Tibial artery (tissue), 4 donors: ENCODE results near the gene HCN1.
"Not testable (repeated sequence)": the region's sequence is repeated elsewhere in the genome, so short reads cannot be mapped to it uniquely, and the experiment has no call there.

Experiments used
- DNase-seq, 2 donors: peaks; one replicate each; pipeline ENCODE4 v3.0.0-alpha.2; 2019
- H3K27ac ChIP-seq, 2 donors: fragments of 200-600 bp; sonication (generic) in 1 of 2; 1 replicate in 1 of 2; 2 replicates in 1 of 2; pipeline ENCODE4 v1.5.1; 2018 to 2019; ENCODE audit warnings: mild to moderate bottlenecking in 1 of 2
- H3K27me3 ChIP-seq, 2 donors: fragments of 200-600 bp; sonication (generic) in 1 of 2; one replicate each; pipeline versions ENCODE4 v1.5.1 to v1.6.0; 2016 to 2019
- H3K36me3 ChIP-seq, 3 donors: fragments of 200-600 bp; sonication (generic) in 2 of 3; one replicate each; pipeline ENCODE4 v1.5.1; 2016 to 2019; ENCODE audit warnings: mild to moderate bottlenecking in 2 of 3
- H3K4me1 ChIP-seq, 4 donors: fragments of 200-600 bp; sonication (generic) in 2 of 4; 1 replicate in 3 of 4; 2 replicates in 1 of 4; pipeline ENCODE4 v1.5.1; 2016 to 2019
- H3K4me3 ChIP-seq, 2 donors: fragments of 200-600 bp; sonication (generic) in 1 of 2; 1 replicate in 1 of 2; 2 replicates in 1 of 2; pipeline ENCODE4 v1.5.1; 2018 to 2019; ENCODE audit warnings: mild to moderate bottlenecking in 2 of 2
- H3K9me3 ChIP-seq, 3 donors: fragments of 200-600 bp; sonication (generic) in 1 of 3; one replicate each; pipeline ENCODE4 v1.5.1; 2016 to 2019
- intact Hi-C: fragments of 100-400 bp; cut with DNase I; formaldehyde crosslinking; loops from one replicate; pipeline ENCODE4 v1.15.0; 2023; ENCODE audit warnings: low total_unique reads
- TF ChIP-seq, protein P1 (sequence below), 2 experiments: fragments of 200-600 bp in 1 of 2; fragments of 450-650 bp in 1 of 2; IDR thresholded peaks; one replicate each; pipeline ENCODE4 v1.5.1; 2017 to 2019; ENCODE audit warnings: antibody characterized with exemption in 2 of 2, mild to moderate bottlenecking in 1 of 2, moderate library complexity in 1 of 2

The HCN1 gene

DNA sequence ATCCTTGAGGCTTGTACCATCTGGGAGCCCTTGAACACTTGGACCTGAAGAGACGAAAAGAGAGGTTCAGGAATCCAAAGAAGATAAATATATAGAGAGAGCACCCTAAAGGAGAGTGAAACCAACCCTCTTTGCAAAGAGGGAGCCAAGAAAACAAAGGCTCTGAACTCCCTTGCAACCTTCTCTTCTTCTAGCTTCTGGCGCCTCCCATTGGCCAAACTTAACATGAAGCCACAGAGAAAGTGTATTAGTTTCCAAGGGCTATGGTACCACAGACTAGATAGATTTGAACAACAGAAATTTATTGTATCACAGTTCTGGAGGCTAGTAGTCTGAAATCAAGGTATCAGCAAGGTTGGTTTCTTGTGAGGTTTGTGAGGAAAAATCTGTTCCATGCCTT is 175.1 kb downstream of the HCN1 start:
- H3K27ac ChIP-seq, result no peak overlapping the region
- intact Hi-C loops, result no loop called here
- DNase-seq, result no peak
- no peaks in the 10 kb centered on the region for H3K27me3 ChIP-seq
- no peaks in the 10 kb centered on the region for H3K4me1 ChIP-seq
- no peak overlapping the region for H3K4me3 ChIP-seq
- no peaks in the 10 kb centered on the region for H3K36me3 ChIP-seq
- no peaks in the 10 kb centered on the region for H3K9me3 ChIP-seq
- TF ChIP-seq, protein P1, sequence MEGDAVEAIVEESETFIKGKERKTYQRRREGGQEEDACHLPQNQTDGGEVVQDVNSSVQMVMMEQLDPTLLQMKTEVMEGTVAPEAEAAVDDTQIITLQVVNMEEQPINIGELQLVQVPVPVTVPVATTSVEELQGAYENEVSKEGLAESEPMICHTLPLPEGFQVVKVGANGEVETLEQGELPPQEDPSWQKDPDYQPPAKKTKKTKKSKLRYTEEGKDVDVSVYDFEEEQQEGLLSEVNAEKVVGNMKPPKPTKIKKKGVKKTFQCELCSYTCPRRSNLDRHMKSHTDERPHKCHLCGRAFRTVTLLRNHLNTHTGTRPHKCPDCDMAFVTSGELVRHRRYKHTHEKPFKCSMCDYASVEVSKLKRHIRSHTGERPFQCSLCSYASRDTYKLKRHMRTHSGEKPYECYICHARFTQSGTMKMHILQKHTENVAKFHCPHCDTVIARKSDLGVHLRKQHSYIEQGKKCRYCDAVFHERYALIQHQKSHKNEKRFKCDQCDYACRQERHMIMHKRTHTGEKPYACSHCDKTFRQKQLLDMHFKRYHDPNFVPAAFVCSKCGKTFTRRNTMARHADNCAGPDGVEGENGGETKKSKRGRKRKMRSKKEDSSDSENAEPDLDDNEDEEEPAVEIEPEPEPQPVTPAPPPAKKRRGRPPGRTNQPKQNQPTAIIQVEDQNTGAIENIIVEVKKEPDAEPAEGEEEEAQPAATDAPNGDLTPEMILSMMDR (IDR thresholded peaks at IDR 0.05), result no peak

DNA sequence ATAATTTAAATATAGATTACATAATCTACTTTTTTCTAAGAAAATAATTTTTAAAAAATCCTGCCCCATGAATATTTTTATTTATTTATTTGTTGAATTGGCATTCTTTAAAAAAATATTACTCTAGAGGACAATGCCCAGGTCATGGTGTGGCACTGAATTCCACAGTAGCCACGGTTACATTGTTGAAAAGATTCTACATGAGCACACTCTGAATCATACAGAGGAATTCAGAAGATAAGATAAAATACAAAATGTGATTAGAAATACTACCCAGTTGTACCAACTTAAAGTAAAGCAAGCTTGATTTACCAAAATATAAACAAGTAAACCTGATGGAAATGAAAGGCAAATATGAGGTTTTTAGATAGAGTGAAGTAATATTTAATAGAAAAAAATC is 183.7 kb downstream of the HCN1 start:
- DNase-seq, result no peak
- intact Hi-C loops, result no loop called here
- Histone ChIP-seq H3K27me3 (no peaks in the 10 kb centered on the region), H3K27ac (no peak overlapping the region), H3K4me3 (no peak overlapping the region), H3K4me1 (no peaks in the 10 kb centered on the region), H3K9me3 (no peaks in the 10 kb centered on the region), H3K36me3 (no peaks in the 10 kb centered on the region)
- TF ChIP-seq, protein P1 (IDR thresholded peaks at IDR 0.05), result no peak

DNA sequence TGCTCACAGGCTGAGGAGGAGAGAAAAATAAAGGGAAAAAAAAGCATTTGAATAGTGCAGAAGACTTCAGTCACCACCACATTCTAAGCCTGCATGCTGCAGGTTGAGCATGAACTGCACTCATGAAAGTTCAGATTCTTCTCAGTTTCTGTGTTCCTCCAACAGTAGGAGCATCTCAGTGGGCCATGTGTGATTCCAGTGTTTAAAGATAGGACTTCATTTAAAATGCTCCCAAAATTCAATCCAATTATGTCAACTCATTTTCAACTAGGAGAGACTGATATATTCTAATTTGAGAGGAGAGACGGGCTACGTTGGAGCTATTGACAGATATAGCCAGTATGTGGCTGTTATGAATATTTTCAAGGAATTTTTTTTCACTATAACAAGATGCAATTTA is 186.8 kb downstream of the HCN1 start:
- Histone ChIP-seq H3K27me3 (no peaks in the 10 kb centered on the region), H3K27ac (no peak overlapping the region), H3K9me3 (no peaks in the 10 kb centered on the region), H3K36me3 (no peaks in the 10 kb centered on the region), H3K4me3 (no peak overlapping the region), H3K4me1 (no peaks in the 10 kb centered on the region)
- intact Hi-C loops, result no loop called here
- no peak for DNase-seq
- TF ChIP-seq, protein P1 (IDR thresholded peaks at IDR 0.05), result no peak

DNA sequence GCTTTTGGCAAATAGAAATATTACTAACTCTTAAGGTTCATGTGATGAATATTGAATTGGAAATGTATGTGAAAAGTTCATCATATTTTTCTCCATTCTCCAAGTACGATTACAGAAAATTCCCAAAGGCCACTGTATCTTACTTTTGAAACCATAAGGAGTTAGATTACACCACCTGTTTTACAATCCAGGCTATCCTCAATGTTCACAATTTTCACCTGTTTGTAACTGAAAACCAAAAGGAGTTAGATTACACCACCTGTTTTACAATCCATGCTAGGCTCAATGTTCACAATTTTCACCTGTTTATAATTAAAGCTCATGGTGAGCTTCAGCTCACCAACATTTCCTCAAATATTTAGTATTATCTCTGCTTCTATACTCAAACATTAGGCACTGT is 188.0 kb downstream of the HCN1 start:
- H3K9me3 ChIP-seq, result no peaks in the 10 kb centered on the region
- TF ChIP-seq, protein P1 (IDR thresholded peaks at IDR 0.05), result no peak
- H3K4me3 ChIP-seq, result no peak overlapping the region
- DNase-seq, result no peak
- intact Hi-C loops, result no loop called here
- H3K27me3 ChIP-seq, result no peaks in the 10 kb centered on the region
- H3K27ac ChIP-seq, result no peak overlapping the region
- H3K36me3 ChIP-seq, result no peaks in the 10 kb centered on the region
- H3K4me1 ChIP-seq, result no peaks in the 10 kb centered on the region

DNA sequence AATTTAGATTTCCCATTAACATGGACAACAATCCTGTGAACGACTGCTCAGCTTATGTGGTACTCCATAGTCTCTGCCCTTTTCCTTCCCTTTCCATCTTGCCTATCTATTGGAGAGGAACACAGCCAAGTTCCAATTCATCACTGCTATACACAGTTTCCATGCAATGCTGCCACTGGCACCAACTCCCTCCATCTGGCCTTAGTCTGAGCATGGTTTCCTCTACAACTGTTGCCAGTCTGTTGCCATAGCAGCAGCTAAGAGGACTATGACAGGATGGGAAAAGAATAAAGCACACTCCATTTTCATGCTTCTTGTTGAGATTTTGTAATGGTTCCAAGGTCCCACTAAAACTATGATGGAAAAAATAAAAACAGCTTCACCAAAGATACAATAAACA is 189.0 kb downstream of the HCN1 start:
- no peak overlapping the region for H3K4me3 ChIP-seq
- TF ChIP-seq, protein P1 (IDR thresholded peaks at IDR 0.05), result no peak
- H3K36me3 ChIP-seq, result no peaks in the 10 kb centered on the region
- H3K9me3 ChIP-seq, result no peaks in the 10 kb centered on the region
- H3K4me1 ChIP-seq, result no peaks in the 10 kb centered on the region
- DNase-seq, result no peak
- H3K27ac ChIP-seq, result no peak overlapping the region
- intact Hi-C loops, result no loop called here
- H3K27me3 ChIP-seq, result no peaks in the 10 kb centered on the region

DNA sequence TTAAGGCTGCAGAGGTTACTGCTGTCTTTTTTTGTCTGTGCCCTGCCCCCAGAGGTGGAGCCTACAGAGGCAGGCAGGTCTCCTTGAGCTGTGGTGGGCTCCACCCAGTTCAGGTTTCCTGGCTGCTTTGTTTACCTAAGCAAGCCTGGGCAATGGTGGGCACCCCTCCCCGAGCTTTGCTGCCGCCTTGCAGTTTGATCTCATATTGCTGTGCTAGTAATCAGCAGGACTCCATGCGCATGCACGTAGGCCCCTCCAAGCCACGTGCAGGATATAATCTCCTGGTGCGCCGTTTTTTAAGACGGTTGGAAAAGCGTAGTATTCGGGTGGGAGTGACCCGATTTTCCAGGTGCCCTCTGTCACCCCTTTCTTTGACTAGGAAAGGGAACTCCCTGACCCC is 197.2 kb downstream of the HCN1 start:
- H3K27me3 ChIP-seq, H3K4me1 ChIP-seq, H3K4me3 ChIP-seq, intact Hi-C loops, DNase-seq, H3K27ac ChIP-seq, H3K9me3 ChIP-seq, H3K36me3 ChIP-seq: not testable (repeated sequence)
